Psoas muscle (tissue), 8 donors: ENCODE data around the gene PKN3. TPM values are rescaled to one million over a fixed set of nuclear protein-coding genes. Genes with fewer than 3 reads are reported as not detected.

Experiments
- ATAC-seq, 4 donors: fragments of 200-7000 bp; cut with Tn5 transposase; one replicate each; pipeline ENCODE4 v1.9.1; 2020; ENCODE audit warnings: moderate library complexity in 3 of 4, mild to moderate bottlenecking in 2 of 4
- DNase-seq, 2 donors: peaks; one replicate each; pipeline ENCODE4 v3.0.0-alpha.2; 2020
- H3K27ac ChIP-seq: fragments of 200-600 bp; one replicate; pipeline ENCODE4 v1.8.0; 2022
- H3K27me3 ChIP-seq, 3 donors: fragments of 200-600 bp in 1 of 3; one replicate each; pipeline versions ENCODE4 v1.6.1 to v1.8.0; 2013 to 2022; ENCODE audit warnings: low read length in 2 of 3, mild to moderate bottlenecking in 2 of 3, moderate library complexity in 1 of 3; ENCODE audit not compliant: insufficient read depth in 3 of 3
- H3K36me3 ChIP-seq, 2 donors: fragments of 200-600 bp in 1 of 2; one replicate each; pipeline versions ENCODE4 v1.6.1 to v1.8.0; 2013 to 2022; ENCODE audit warnings: low read depth in 1 of 2, mild to moderate bottlenecking in 1 of 2, moderate library complexity in 1 of 2; ENCODE audit not compliant: insufficient read depth in 1 of 2
- H3K4me1 ChIP-seq: fragments of 200-600 bp; one replicate; pipeline ENCODE4 v1.8.0; 2022
- H3K4me3 ChIP-seq: fragments of 200-600 bp; one replicate; pipeline ENCODE4 v1.8.0; 2022; ENCODE audit warnings: mild to moderate bottlenecking
- H3K9me3 ChIP-seq: fragments of 200-600 bp; one replicate; pipeline ENCODE4 v1.8.0; 2022
- CTCF ChIP-seq: fragments of 200-600 bp; IDR thresholded peaks from one replicate; pipeline ENCODE4 v1.8.0; 2022; ENCODE audit warnings: antibody characterized with exemption
- WGBS, 3 donors: extraction: QIAGEN DNeasy Blood & Tissue Kit; methylation state at CpG; one replicate each; pipeline versions ENCODE4 v1.1.6 to v1.1.7; 2013; 5-methylcytosine and 5-hydroxymethylcytosine counted together
- intact Hi-C, 2 donors: fragments of 100-400 bp; cut with DNase I; formaldehyde crosslinking; loops; one replicate each; pipeline versions ENCODE4 v1.11.0 to v1.14.2; 2022
- polyA plus RNA-seq, 3 donors: library from polyadenylated mRNA; stranded (reverse); fragments of 200-250 nt; gene quantifications; one replicate each; pipeline ENCODE4 v1.2.3, GENCODE V29; 2013
- total RNA-seq, 4 donors: library from RNA; stranded (reverse); fragmentation: NEBNext Ultra II Directional in 2 of 4; extraction: Animal tissue kit (Norgen Biotek cat#: 25700) in 2 of 4; gene quantifications; one replicate each; pipeline versions ENCODE4 v1.2.1 to v1.2.4, GENCODE V29; 2021 to 2023
- donor health status: healthy with polysubstance abuse.
- donor health status: DM: no; HTN: no; CAD: no; lungs with moderate emphysema.
- donor health status: Bipolar disorder and iron deficiency.
- donor health status: healthy.
- donor health status: DM: yes; HTN: yes; CAD: no.
- donor health status: DM: no; HTN: no; CAD: no.
- donor health status: DM: no; HTN: no; CAD: no.
- donor health status: DM: yes; HTN: yes; CAD: no.

Gene PKN3
- total and polyA plus RNA-seq, 7 donors, result 2.6 to 5.0 (median 3.3) TPM

- intact Hi-C loops, result no loop called here
- no peaks in the 10 kb centered on the region for H3K4me1 ChIP-seq
- DNase-seq (peak in 1 of 2 donors; percentile 20), ATAC-seq (no peak)
- H3K4me3 ChIP-seq, result no peak overlapping the region
- H3K27ac ChIP-seq, result no peak overlapping the region
- 82 to 89% (median 89%) methylated on average over 8 of the region's 8 CpGs for WGBS, 3 donors
- peaks cover 0 to 4% of the 10 kb centered on the region in 2 donors for H3K36me3 ChIP-seq
- no peaks in the 10 kb centered on the region for H3K27me3 ChIP-seq
- H3K9me3 ChIP-seq, result no peaks in the 10 kb centered on the region
- TF ChIP-seq CTCF, result no peak
Measured at GRCh38 chr9:128718047-128718446, 15.7 kb downstream of the PKN3 start.

- intact Hi-C loops, result no loop called here
- no peaks in the 10 kb centered on the region for H3K4me1 ChIP-seq
- H3K36me3 ChIP-seq, result peaks cover 0 to 4% of the 10 kb centered on the region in 2 donors
- no peak for TF ChIP-seq CTCF
- no peaks in the 10 kb centered on the region for H3K9me3 ChIP-seq
- no peak overlapping the region for H3K27ac ChIP-seq
- H3K4me3 ChIP-seq, result no peak overlapping the region
- H3K27me3 ChIP-seq, result no peaks in the 10 kb centered on the region
- peak in 1 of 2 donors; percentile 39 for DNase-seq
- no peak for ATAC-seq
- 83 to 92% (median 88%) methylated on average over 5 of the region's 5 CpGs for WGBS, 3 donors
Measured at GRCh38 chr9:128718475-128718874, 16.2 kb downstream of the PKN3 start.

- no peak for TF ChIP-seq CTCF
- ATAC-seq (no peak), DNase-seq (no peak)
- Histone ChIP-seq H3K36me3 (peaks cover 0 to 4% of the 10 kb centered on the region in 2 donors), H3K4me3 (no peak overlapping the region), H3K27me3 (no peaks in the 10 kb centered on the region), H3K27ac (no peak overlapping the region), H3K4me1 (peaks cover 8% of the 10 kb centered on the region), H3K9me3 (no peaks in the 10 kb centered on the region)
- intact Hi-C loops, result loop anchor here in 1 of 2 donors (10.0 kb wide), 1 partner anchor 225 kb away; the partner anchor contains the start of genes DOLK and NUP188
- 88 to 93% (median 90%) methylated on average over 26 to 30 of the region's 30 CpGs for whole genome bisulfite sequencing, 3 donors
Measured at GRCh38 chr9:128719919-128720605, 17.8 kb downstream of the PKN3 start.

GRCh38 chr9:128720841-128721486 is 18.7 kb downstream of the PKN3 start:
- intact Hi-C loops, result loop anchor here in 1 of 2 donors (10.0 kb wide), 1 partner anchor 224 kb away; the partner anchor contains the start of genes DOLK and NUP188
- H3K27ac ChIP-seq, result no peak overlapping the region
- H3K4me1 ChIP-seq, result peaks cover 8% of the 10 kb centered on the region
- TF ChIP-seq CTCF, result no peak
- H3K27me3 ChIP-seq, result no peaks in the 10 kb centered on the region
- H3K9me3 ChIP-seq, result no peaks in the 10 kb centered on the region
- 86 to 89% (median 88%) methylated on average over 19 to 22 of the region's 22 CpGs for WGBS, 3 donors
- no peak for ATAC-seq
- H3K4me3 ChIP-seq, result no peak overlapping the region
- peaks cover 0 to 4% of the 10 kb centered on the region in 2 donors for H3K36me3 ChIP-seq
- DNase-seq, result no peak
